GM19025 (cell line): ENCODE measurements around the gene CFDP1.
"Not testable (repeated sequence)": the region's sequence is repeated elsewhere in the genome, so short reads cannot be mapped to it uniquely, and the experiment has no call there.

ENCODE experiments used
- ATAC-seq: cut with Tn5 transposase; IDR thresholded peaks from one replicate; pipeline ENCODE4 v1.9.1; 2021; ENCODE audit warnings: mild to moderate bottlenecking, low read depth, moderate library complexity; ENCODE audit not compliant: unreplicated experiment

The CFDP1 gene

GRCh38 chr16:75304521-75305363 lies 128.6 kb downstream of the CFDP1 start:
- no peak for ATAC-seq

DNA sequence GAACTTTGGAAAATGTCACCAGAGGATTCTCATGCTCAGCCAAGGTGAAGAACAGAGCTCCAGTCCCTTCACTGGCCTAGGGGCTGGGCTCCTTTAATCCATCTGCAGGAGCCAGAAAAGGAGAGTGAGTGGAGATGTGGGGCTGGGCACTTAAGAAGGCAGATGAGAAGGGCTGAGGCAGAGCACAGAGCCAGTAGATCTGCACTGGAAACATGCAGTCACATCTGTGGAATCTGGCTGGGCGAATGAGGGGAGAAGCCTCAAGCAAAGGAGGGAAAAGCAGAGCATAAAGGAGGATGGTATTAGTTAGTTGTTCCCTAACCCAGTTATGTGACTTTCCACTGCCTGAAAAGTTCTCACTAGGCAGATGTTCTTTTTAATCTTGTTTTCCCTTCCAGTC lies 131.5 kb downstream of the CFDP1 start:
- no peak for ATAC-seq

- ATAC-seq: no peak
Observed at GRCh38 chr16:75298267-75298666, 135.0 kb downstream of the CFDP1 start.

DNA sequence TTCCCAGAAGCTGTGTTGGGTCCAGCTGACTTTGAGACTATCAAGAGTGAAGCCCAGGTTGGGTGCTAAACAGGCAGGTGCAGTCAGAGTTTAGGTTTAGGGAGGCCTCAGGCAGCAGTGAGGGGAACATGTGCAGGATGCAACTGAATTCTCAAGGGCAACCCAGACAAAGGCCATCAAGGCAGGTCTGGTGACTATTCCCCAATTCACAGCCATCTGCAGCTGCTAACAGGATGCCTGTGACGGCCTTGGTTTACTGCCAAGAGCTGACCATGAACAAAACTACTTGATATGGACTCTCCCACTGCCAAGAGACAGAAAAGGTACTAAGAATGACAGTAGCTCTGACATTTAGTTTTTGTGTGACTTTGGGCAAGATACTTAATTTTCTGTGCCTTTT lies 136.7 kb downstream of the CFDP1 start:
- ATAC-seq: no peak

DNA sequence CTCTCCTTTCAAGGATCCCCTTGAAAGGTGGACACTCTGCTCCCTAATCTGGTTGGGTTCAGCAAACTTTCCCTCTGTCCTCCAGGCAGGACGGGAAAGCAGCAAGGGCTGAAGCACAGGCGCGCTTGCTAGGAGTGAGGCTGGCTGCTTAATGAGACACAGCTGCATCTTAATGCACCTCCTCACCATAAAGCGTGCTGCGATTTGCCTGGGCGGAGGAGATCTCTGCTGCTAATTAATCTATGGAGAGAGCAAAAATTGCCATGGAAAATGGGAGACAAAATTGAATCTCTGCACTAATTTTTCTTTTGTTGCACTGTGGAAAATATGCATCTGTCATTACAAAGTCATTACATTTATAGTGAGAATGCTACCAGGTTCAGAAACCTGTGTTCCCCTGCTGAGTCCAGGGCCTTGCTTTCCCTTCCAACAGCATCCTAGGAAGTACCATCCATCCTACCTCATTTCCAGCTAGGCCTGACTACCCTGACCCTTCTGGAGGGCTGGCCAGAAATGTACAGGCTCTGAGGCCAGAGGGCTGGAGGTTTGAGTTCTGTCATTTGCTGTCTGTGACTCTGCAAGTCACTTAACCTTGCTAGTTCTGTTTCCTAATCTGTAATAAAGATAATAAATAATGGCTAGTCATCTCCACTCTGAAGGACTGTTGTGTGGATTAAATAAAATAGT lies 138.4 kb downstream of the CFDP1 start:
- no peak for ATAC-seq

GRCh38 chr16:75293772-75294171 lies 139.5 kb downstream of the CFDP1 start:
- ATAC-seq: no peak

- ATAC-seq: no peak
Observed at GRCh38 chr16:75293173-75293572, 140.1 kb downstream of the CFDP1 start.

DNA sequence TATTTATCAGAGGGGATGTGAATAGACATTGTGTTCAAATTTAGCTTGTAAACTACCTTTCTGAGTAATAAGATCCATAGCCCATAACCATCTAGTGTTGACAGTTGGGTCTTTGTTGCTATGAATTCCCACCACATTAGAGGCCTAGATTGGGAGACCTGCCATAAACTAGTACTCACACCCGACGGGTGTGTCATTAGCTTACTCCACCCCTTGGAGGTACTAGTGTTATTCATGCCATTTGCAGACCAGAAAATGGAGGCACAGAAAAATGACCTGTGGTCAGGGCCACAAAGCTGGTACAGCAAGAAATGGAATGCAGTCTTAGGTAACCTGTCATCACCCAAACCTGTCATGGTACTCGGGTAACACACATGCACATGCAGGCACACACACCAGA lies 140.6 kb downstream of the CFDP1 start:
- ATAC-seq: no peak

- ATAC-seq: no peak
Observed at GRCh38 chr16:75289189-75289588, 144.1 kb downstream of the CFDP1 start.

DNA sequence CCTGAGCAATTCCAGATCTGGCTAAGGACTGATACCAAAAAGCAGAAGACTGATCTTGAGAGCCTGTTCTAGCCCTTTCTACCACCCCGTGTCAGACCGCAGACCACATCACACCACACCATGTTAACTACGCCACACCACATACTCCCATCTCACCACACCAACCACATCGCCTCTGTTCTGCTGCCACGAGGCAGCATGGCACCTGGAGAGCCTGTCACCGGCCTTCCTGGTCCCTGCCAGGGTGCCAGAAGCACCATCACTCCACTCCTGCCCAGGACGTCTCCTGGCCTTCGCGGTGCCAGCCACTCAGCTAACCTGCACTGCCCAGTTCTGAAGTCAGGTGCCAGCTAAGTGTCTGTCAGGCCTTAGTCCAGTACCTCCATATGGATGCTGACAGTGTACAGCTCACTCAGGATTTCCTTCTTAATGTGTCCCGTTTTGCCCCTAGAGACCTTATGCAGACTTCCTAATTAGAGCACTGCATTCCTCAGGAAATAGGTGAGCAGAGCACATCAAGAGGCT lies 144.6 kb downstream of the CFDP1 start:
- ATAC-seq: no peak

DNA sequence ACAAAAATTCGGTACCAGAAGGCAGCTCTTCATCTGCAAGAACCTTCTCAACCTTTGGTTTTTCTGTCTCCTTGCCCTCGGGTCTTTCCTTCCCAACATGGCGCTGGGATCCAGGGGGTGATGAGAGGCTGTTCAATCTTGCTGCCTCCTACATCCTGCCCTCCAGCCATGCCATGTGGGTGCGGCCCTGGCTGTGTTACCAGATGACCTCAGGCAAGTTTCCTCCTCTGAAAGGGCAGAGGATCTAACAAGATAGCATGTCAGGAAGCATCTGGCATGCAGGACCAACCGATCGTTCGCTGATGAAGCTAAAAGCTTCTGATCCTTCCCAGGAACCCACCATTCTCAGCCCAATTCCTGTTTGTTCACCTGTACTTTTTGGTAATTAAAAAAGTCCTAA lies 145.1 kb downstream of the CFDP1 start:
- ATAC-seq: no peak

DNA sequence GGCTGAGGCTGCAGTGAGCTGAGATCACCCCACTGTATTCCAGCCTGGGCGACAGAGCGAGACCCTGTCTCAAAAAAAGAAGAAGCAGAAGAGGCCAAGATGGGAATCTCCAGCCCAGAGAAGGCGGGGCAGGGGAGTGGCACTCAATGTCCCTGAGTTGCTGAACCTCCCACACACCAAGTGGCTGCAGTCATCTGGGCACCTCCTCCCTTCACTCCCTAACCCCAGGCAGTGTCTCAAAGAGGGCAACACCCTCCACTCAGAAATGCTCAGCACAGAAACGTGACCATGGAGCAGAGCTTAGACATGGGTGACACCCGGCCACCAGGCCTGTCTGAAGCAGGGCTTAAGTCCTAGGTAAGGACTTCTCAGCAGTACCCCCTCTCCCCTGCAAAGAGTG lies 145.6 kb downstream of the CFDP1 start:
- no peak for ATAC-seq

GRCh38 chr16:75286389-75286788 lies 146.9 kb downstream of the CFDP1 start:
- no peak for ATAC-seq

- ATAC-seq: no peak
Observed at GRCh38 chr16:75282466-75283281, 150.6 kb downstream of the CFDP1 start.

- ATAC-seq: no peak
Observed at GRCh38 chr16:75281826-75282225, 151.5 kb downstream of the CFDP1 start.

DNA sequence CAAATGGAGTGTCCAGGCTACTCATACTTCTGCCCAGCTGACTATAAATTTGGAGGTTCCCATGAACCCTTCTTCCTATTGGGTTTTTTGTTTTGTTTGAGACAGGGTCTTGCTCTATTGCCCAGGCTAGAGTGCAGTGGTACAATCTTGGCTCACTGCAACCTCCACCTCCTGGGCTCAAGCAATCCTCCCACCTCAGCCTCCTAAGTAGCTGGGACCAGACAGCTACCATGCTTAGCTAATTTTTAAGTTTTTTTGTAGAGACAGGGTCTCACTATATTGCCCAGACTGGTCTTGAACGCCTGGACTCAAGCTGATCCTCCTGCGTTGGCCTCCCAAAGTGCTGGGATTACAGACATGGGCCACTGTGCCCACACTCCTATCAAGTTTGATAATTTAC lies 152.3 kb downstream of the CFDP1 start:
- ATAC-seq: not testable (repeated sequence)

GRCh38 chr16:75280331-75280804 lies 152.9 kb downstream of the CFDP1 start:
- no peak for ATAC-seq

- ATAC-seq: no peak
Observed at GRCh38 chr16:75279305-75279704, 154.0 kb downstream of the CFDP1 start.

- no peak for ATAC-seq
Observed at GRCh38 chr16:75273054-75273925, 160.0 kb downstream of the CFDP1 start.

DNA sequence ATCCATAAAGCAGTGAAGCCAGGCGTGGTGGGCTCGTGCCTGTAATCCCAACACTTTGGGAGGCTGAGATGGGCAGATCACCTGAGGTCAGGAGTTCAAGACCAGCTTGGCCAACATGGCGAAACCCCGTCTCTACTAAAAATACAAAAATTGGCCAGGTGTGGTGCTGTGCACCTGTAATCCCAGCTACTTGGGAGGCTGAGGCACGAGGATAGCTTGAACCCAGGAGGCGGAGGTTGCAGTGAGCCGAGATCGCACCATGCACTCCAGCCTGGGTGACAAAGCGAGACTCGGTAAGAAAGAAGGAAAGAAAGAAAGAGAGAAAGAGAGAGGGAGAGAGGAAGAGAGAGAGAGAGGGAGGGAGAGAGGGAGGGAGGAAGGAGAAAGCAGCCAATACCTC lies 160.7 kb downstream of the CFDP1 start:
- ATAC-seq: not testable (repeated sequence)
